ENCODE results near the gene SEC61A2.

Gene SEC61A2

DNA sequence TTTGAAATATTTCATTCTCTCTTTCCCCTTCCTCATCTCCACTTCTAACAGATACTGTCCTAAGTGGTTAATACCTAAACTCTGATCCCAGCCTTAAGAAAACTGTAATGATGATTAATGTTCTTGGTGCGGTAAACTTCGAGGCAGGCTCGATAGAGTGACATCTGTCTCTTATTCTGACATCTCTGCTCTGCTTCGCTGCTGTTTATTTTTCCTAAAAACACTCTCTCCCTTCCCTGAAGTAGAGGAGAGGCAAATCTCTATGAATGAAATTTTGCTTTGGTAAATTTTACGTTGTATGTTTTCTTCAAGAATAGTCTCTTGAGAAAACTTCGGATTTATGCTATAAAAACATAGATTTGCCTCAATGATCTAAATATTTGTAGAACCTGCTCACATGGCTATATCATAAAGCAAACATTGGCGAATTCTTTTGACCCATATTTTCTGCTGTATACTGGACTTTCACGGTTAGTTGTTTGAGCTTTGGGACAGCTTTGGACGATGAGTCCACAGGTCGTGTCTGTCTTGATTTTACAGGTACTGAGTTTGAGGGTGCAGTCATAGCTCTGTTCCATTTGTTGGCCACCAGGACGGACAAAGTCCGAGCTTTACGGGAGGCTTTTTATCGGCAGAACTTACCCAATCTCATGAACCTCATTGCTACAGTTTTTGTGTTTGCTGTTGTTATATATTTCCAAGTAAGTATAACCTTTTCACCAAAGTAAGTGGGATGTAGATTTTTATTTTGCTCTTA, 27.1 kb downstream of the SEC61A2 start:
- TF ChIP-seq, protein P1, sequence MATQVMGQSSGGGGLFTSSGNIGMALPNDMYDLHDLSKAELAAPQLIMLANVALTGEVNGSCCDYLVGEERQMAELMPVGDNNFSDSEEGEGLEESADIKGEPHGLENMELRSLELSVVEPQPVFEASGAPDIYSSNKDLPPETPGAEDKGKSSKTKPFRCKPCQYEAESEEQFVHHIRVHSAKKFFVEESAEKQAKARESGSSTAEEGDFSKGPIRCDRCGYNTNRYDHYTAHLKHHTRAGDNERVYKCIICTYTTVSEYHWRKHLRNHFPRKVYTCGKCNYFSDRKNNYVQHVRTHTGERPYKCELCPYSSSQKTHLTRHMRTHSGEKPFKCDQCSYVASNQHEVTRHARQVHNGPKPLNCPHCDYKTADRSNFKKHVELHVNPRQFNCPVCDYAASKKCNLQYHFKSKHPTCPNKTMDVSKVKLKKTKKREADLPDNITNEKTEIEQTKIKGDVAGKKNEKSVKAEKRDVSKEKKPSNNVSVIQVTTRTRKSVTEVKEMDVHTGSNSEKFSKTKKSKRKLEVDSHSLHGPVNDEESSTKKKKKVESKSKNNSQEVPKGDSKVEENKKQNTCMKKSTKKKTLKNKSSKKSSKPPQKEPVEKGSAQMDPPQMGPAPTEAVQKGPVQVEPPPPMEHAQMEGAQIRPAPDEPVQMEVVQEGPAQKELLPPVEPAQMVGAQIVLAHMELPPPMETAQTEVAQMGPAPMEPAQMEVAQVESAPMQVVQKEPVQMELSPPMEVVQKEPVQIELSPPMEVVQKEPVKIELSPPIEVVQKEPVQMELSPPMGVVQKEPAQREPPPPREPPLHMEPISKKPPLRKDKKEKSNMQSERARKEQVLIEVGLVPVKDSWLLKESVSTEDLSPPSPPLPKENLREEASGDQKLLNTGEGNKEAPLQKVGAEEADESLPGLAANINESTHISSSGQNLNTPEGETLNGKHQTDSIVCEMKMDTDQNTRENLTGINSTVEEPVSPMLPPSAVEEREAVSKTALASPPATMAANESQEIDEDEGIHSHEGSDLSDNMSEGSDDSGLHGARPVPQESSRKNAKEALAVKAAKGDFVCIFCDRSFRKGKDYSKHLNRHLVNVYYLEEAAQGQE (IDR thresholded peaks at IDR 0.05; ENCODE audit: insufficient read depth in 1 of 2, low read depth in 2 of 2, low read length in 2 of 2) = no peak
- TF ChIP-seq FOXP2 (optimal IDR thresholded peaks at IDR 0.05; ENCODE audit: borderline replicate concordance, extremely low read depth, extremely low read length, insufficient read depth) (no peak), POLR2AphosphoS5 (IDR thresholded peaks at IDR 0.05; ENCODE audit: low read depth, low read length) (no peak), SIN3A (IDR thresholded peaks at IDR 0.05; ENCODE audit: borderline replicate concordance, insufficient read depth, low read length) (no peak), TAF1 (IDR thresholded peaks at IDR 0.05; ENCODE audit: borderline replicate concordance, insufficient read depth, low read length) (no peak)

DNA sequence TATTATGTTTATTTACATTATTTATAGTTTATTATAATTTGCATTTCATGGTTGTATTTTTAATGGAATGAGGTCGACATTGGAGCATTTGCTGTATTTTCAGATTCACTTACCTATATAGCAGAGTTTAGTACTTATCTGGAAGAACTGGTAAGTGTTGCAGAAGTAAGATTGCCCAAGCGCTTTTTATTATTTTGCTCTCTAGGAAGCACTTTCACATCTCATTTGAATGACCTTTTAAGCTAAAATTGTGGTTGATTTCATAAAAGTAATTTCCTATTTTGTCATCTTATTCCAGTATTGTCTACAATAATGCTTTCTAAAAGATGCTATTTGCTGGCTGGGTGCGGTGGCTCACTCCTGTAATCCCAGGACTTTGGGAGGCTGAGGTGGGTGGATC, 28.6 kb downstream of the SEC61A2 start:
- TF ChIP-seq, protein P1 (IDR thresholded peaks at IDR 0.05; ENCODE audit: insufficient read depth in 1 of 2, low read depth in 2 of 2, low read length in 2 of 2) = no peak
- no peak for TF ChIP-seq TAF1 (IDR thresholded peaks at IDR 0.05; ENCODE audit: borderline replicate concordance, insufficient read depth, low read length)
- no peak for TF ChIP-seq FOXP2 (optimal IDR thresholded peaks at IDR 0.05; ENCODE audit: borderline replicate concordance, extremely low read depth, extremely low read length, insufficient read depth)
- no peak for TF ChIP-seq POLR2AphosphoS5 (IDR thresholded peaks at IDR 0.05; ENCODE audit: low read depth, low read length)
- TF ChIP-seq SIN3A (IDR thresholded peaks at IDR 0.05; ENCODE audit: borderline replicate concordance, insufficient read depth, low read length) = no peak

DNA sequence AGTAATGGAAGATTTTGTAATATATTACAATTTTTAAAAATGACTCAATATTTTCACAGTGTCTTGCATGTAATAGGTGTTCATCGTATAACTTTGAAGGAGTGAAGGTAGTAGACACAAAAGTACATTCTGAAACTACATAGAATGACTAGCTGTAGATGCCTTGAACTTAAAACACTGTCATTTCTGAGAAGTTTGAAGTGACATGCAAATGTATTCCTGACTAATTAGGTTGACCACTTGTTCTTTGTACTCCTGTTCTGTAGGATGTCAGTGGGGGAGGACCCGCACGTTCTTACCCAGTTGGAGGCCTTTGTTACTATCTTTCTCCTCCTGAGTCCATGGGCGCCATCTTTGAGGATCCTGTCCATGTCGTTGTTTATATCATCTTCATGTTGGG, 31.2 kb downstream of the SEC61A2 start:
- TF ChIP-seq, protein P1 (IDR thresholded peaks at IDR 0.05; ENCODE audit: insufficient read depth in 1 of 2, low read depth in 2 of 2, low read length in 2 of 2) = no peak
- TF ChIP-seq SIN3A (IDR thresholded peaks at IDR 0.05; ENCODE audit: borderline replicate concordance, insufficient read depth, low read length) = no peak
- TF ChIP-seq FOXP2 (optimal IDR thresholded peaks at IDR 0.05; ENCODE audit: borderline replicate concordance, extremely low read depth, extremely low read length, insufficient read depth) = no peak
- TF ChIP-seq TAF1 (IDR thresholded peaks at IDR 0.05; ENCODE audit: borderline replicate concordance, insufficient read depth, low read length) = no peak
- no peak for TF ChIP-seq POLR2AphosphoS5 (IDR thresholded peaks at IDR 0.05; ENCODE audit: low read depth, low read length)

DNA sequence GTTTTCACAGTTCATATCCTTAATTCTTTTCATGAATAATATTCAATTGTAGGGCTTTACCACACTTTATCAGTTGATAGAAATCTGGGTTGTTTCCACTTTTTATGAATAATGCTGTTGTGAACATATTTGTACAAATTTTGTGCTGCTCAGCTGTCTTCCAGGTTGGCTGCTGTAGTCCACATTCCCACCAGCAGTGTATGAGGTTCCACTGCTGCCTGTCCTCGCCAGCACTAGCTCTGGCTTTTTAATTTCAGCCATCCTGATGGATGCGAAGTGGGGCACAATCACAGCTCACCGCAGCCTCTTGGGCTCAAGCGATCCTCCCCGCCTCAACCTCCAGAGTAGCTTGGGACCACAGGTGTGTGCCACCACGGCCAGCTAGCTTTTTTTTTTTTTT, 33.5 kb downstream of the SEC61A2 start:
- TF ChIP-seq FOXP2 (optimal IDR thresholded peaks at IDR 0.05; ENCODE audit: borderline replicate concordance, extremely low read depth, extremely low read length, insufficient read depth) (no peak), POLR2AphosphoS5 (IDR thresholded peaks at IDR 0.05; ENCODE audit: low read depth, low read length) (no peak), TAF1 (IDR thresholded peaks at IDR 0.05; ENCODE audit: borderline replicate concordance, insufficient read depth, low read length) (no peak), SIN3A (IDR thresholded peaks at IDR 0.05; ENCODE audit: borderline replicate concordance, insufficient read depth, low read length) (no peak)
- TF ChIP-seq, protein P1 (IDR thresholded peaks at IDR 0.05; ENCODE audit: insufficient read depth in 1 of 2, low read depth in 2 of 2, low read length in 2 of 2) = no peak
